ENCODE measurements around the gene HSPA1B.

DNA sequence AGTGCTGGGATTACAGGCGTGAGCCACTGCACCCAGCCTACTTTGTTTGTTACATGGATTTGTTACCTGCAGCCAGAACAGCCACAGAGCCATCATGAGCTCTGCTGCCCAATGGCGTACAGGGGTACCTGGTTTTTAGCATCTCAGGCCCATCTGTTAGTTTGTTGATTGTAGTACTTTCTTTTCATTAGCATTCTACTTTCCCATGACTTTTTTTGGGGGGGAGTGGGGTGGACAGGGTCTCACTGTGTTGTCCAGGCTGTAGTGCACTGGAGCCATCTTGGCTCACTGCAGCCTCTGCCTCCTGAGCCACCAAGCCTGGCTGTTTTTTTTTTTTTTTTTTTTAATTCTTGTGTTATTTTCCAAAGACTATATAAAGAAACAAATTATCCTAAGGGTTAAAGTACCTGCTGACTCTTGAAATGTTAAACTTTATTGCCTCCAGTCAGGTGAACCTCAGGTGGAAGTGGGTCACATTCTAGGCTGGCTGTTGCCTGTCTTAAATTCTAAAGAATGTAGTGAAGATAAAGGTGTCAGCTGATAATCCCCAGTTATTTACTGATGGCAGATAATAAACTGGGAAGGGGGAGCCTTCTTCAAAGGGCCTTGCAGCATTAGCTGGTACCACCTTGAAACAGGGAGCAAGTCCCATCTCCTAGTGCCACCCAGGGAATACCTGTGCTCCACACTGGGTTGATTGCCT lies 19.9 kb downstream of the HSPA1B start:
- TF ChIP-seq FOS (IDR thresholded peaks at IDR 0.05; ENCODE audit: low read depth, low read length) (no peak), MAFK (IDR thresholded peaks at IDR 0.05; ENCODE audit: low read depth, low read length) (no peak), BHLHE40 (IDR thresholded peaks at IDR 0.05; ENCODE audit: low read depth, low read length) (no peak), RFX5 (IDR thresholded peaks at IDR 0.05; ENCODE audit: low read depth, low read length) (no peak), POLR2A (IDR thresholded peaks at IDR 0.05; ENCODE audit: low read depth, low read length) (no peak), RCOR1 (IDR thresholded peaks at IDR 0.05; ENCODE audit: insufficient replicate concordance, low read length) (no peak), MAZ (IDR thresholded peaks at IDR 0.05; ENCODE audit: borderline replicate concordance, low read depth, low read length) (no peak), MXI1 (IDR thresholded peaks at IDR 0.05; ENCODE audit: borderline replicate concordance, low read depth, low read length) (no peak), SMC3 (IDR thresholded peaks at IDR 0.05; ENCODE audit: low read depth, low read length) (no peak)
- TF ChIP-seq, protein P1, sequence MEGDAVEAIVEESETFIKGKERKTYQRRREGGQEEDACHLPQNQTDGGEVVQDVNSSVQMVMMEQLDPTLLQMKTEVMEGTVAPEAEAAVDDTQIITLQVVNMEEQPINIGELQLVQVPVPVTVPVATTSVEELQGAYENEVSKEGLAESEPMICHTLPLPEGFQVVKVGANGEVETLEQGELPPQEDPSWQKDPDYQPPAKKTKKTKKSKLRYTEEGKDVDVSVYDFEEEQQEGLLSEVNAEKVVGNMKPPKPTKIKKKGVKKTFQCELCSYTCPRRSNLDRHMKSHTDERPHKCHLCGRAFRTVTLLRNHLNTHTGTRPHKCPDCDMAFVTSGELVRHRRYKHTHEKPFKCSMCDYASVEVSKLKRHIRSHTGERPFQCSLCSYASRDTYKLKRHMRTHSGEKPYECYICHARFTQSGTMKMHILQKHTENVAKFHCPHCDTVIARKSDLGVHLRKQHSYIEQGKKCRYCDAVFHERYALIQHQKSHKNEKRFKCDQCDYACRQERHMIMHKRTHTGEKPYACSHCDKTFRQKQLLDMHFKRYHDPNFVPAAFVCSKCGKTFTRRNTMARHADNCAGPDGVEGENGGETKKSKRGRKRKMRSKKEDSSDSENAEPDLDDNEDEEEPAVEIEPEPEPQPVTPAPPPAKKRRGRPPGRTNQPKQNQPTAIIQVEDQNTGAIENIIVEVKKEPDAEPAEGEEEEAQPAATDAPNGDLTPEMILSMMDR (conservative IDR thresholded peaks at IDR 0.05; ENCODE audit: low read depth, low read length): no peak
- TF ChIP-seq, protein P2, sequence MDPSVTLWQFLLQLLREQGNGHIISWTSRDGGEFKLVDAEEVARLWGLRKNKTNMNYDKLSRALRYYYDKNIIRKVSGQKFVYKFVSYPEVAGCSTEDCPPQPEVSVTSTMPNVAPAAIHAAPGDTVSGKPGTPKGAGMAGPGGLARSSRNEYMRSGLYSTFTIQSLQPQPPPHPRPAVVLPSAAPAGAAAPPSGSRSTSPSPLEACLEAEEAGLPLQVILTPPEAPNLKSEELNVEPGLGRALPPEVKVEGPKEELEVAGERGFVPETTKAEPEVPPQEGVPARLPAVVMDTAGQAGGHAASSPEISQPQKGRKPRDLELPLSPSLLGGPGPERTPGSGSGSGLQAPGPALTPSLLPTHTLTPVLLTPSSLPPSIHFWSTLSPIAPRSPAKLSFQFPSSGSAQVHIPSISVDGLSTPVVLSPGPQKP (IDR thresholded peaks at IDR 0.05; ENCODE audit: borderline replicate concordance, low read depth, low read length): no peak

All from IMR-90 (cell line).